HG02642 (cell line): ENCODE data around the gene ARHGAP24.

ENCODE experiments used
- ATAC-seq: cut with Tn5 transposase; IDR thresholded peaks from one replicate; pipeline ENCODE4 v1.9.1; 2021; ENCODE audit warnings: mild to moderate bottlenecking; ENCODE audit not compliant: unreplicated experiment, poor library complexity

ARHGAP24 gene

GRCh38 chr4:85761803-85762528 lies 287.0 kb downstream of the ARHGAP24 start:
- no peak for ATAC-seq

GRCh38 chr4:85762529-85762871 lies 287.6 kb downstream of the ARHGAP24 start:
- no peak for ATAC-seq

GRCh38 chr4:85763202-85763601 lies 288.3 kb downstream of the ARHGAP24 start:
- no peak for ATAC-seq

- ATAC-seq = no peak
These were observed 292.7 kb downstream of the ARHGAP24 start for GRCh38 chr4:85767649-85768048.

- ATAC-seq = no peak
These were observed 294.1 kb downstream of the ARHGAP24 start for GRCh38 chr4:85769009-85769408.

GRCh38 chr4:85772470-85772869 lies 297.5 kb downstream of the ARHGAP24 start:
- ATAC-seq = no peak

- no peak for ATAC-seq
These were observed 298.4 kb downstream of the ARHGAP24 start for GRCh38 chr4:85773372-85773771.

GRCh38 chr4:85774000-85774399 lies 299.1 kb downstream of the ARHGAP24 start:
- no peak for ATAC-seq

GRCh38 chr4:85774489-85774888 lies 299.5 kb downstream of the ARHGAP24 start:
- ATAC-seq = no peak

- no peak for ATAC-seq
These were observed 301.1 kb downstream of the ARHGAP24 start for GRCh38 chr4:85776096-85776495.

- ATAC-seq = no peak
These were observed 301.6 kb downstream of the ARHGAP24 start for GRCh38 chr4:85776579-85776978.

GRCh38 chr4:85777908-85778631 lies 303.1 kb downstream of the ARHGAP24 start:
- peak; percentile 81 for ATAC-seq

- peak; percentile 78 for ATAC-seq
These were observed 303.7 kb downstream of the ARHGAP24 start for GRCh38 chr4:85778632-85779131.

- no peak for ATAC-seq
These were observed 304.2 kb downstream of the ARHGAP24 start for GRCh38 chr4:85779165-85779564.

GRCh38 chr4:85780664-85781063 lies 305.7 kb downstream of the ARHGAP24 start:
- ATAC-seq = peak; percentile 26

GRCh38 chr4:85783483-85783882 lies 308.5 kb downstream of the ARHGAP24 start:
- ATAC-seq = no peak

GRCh38 chr4:85783900-85784299 lies 308.9 kb downstream of the ARHGAP24 start:
- ATAC-seq = no peak

- no peak for ATAC-seq
These were observed 309.4 kb downstream of the ARHGAP24 start for GRCh38 chr4:85784348-85784747.

- ATAC-seq = no peak
These were observed 310.0 kb downstream of the ARHGAP24 start for GRCh38 chr4:85784947-85785346.

GRCh38 chr4:85787133-85787532 lies 312.2 kb downstream of the ARHGAP24 start:
- no peak for ATAC-seq

- ATAC-seq = no peak
These were observed 313.7 kb downstream of the ARHGAP24 start for GRCh38 chr4:85788604-85789003.

GRCh38 chr4:85789241-85789640 lies 314.3 kb downstream of the ARHGAP24 start:
- no peak for ATAC-seq
